Caco-2 (cell line): Measurements from ENCODE around the gene NXN. TPM values are rescaled to one million over a fixed set of nuclear protein-coding genes. Genes with fewer than 3 reads are reported as not detected.

Experiments used
- BruUV-seq: library from RNA; stranded (reverse); fragments of 400-500 nt; replicated peaks from 2 replicates; lab custom pipeline; 2021; lab: Mats Ljungman, UMichigan
- CTCF ChIA-PET: fragments of 300-600 bp; sonication (Branson Sonifier 250); formaldehyde crosslinking; loops from one replicate; lab custom pipeline; 2022; ENCODE audit warnings: antibody characterized with exemption; lab: Charles Lee
- POLR2A ChIA-PET: fragments of 300-600 bp; sonication (Branson Sonifier 250); formaldehyde crosslinking; loops from one replicate; lab custom pipeline; 2022; ENCODE audit warnings: antibody characterized with exemption; lab: Charles Lee
- DNase-seq, 2 experiments: peaks; one replicate each; pipeline versions ENCODE4 v3.0.0 to v3.0.0-alpha.2; 2020 to 2022
- H3K27me3 ChIP-seq: replicated peaks from 2 replicates; pipeline ENCODE4 v1.6.0; 2011; ENCODE audit warnings: low read length; ENCODE audit not compliant: control insufficient read depth, insufficient read depth
- H3K36me3 ChIP-seq: 2 replicates; pipeline ENCODE4 v1.5.1; 2011; ENCODE audit warnings: low read length; ENCODE audit not compliant: control insufficient read depth, insufficient read depth
- H3K4me1 ChIP-seq: fragments of 250-450 bp; sonication (Bioruptor Pico); 2 replicates; pipeline ENCODE4 v1.5.1; 2020; ENCODE audit warnings: mild to moderate bottlenecking
- H3K4me3 ChIP-seq: 2 replicates; pipeline ENCODE4 v1.5.1; 2011; ENCODE audit warnings: low read depth, mild to moderate bottlenecking, control low read depth, low read length
- H3K9me3 ChIP-seq: fragments of 250-450 bp; sonication (Bioruptor Pico); 2 replicates; pipeline ENCODE4 v1.5.1; 2020; ENCODE audit warnings: mild to moderate bottlenecking, moderate library complexity
- H3K27ac Mint-ChIP-seq: one replicate; pipeline ENCODE4 v1.8.0; 2022; ENCODE audit warnings: mixed read lengths; ENCODE audit not compliant: unreplicated experiment
- H3K27me3 Mint-ChIP-seq: one replicate; pipeline ENCODE4 v1.8.0; 2022; ENCODE audit warnings: mixed read lengths; ENCODE audit not compliant: insufficient read depth, unreplicated experiment
- H3K36me3 Mint-ChIP-seq: one replicate; pipeline ENCODE4 v1.8.0; 2022; ENCODE audit warnings: mild to moderate bottlenecking, mixed read lengths; ENCODE audit not compliant: insufficient read depth, unreplicated experiment
- H3K4me1 Mint-ChIP-seq: one replicate; pipeline ENCODE4 v1.8.0; 2022; ENCODE audit warnings: low read depth, mixed read lengths; ENCODE audit not compliant: unreplicated experiment
- H3K4me3 Mint-ChIP-seq: one replicate; pipeline ENCODE4 v1.8.0; 2022; ENCODE audit warnings: mild to moderate bottlenecking, moderate library complexity, mixed read lengths; ENCODE audit not compliant: unreplicated experiment
- H3K9me3 Mint-ChIP-seq: one replicate; pipeline ENCODE4 v1.8.0; 2022; ENCODE audit warnings: mixed read lengths; ENCODE audit not compliant: unreplicated experiment
- CTCF ChIP-seq, 2 experiments: fragments of 200-600 bp in 1 of 2; IDR thresholded peaks; 1 replicate in 1 of 2; 2 replicates in 1 of 2; pipeline versions ENCODE4 v1.5.1 to v1.8.0; 2011 to 2022; ENCODE audit warnings: antibody characterized with exemption in 1 of 2, control low read depth in 1 of 2, inconsistent platforms in 1 of 2, low read depth in 1 of 2, low read length in 1 of 2, mild to moderate bottlenecking in 1 of 2, moderate library complexity in 1 of 2; ENCODE audit not compliant: insufficient read depth in 1 of 2, severe bottlenecking in 1 of 2, unreplicated experiment in 1 of 2
- intact Hi-C: fragments of 100-400 bp; cut with micrococcal nuclease; formaldehyde crosslinking; loops from one replicate; pipeline ENCODE4 v1.10.0; 2022; ENCODE audit not compliant: unreplicated experiment
- total RNA-seq: library from RNA; stranded (reverse); gene quantifications from 2 replicates; pipeline ENCODE4 v1.2.3, GENCODE V29; 2022

Gene NXN
- total RNA-seq, 1 experiment from 2014 or later: 76.7 TPM

DNA sequence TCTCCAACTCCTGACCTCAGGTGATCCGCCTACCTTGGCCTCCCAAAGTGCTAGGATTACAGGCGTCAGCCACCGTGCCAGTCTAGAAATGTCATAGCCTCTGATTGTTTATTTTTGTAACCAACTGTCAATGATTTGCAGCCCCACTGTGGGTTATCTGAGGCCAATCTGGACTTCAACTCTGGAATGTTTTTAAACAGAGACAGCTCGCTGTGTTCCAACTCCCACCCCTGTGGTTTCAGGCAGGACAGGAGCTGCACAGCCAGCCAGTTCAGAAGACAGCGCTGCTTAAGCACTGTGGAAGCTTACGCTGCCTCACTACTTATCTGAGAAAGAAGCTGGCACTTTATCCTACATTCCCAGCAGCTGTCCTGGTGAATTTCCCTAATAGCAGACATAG is 177.9 kb downstream of the NXN start:
- H3K27me3 Mint-ChIP-seq: no peaks in the 10 kb centered on the region
- H3K4me1 Mint-ChIP-seq: no peaks in the 10 kb centered on the region
- DNase-seq: no peak
- no peaks in the 10 kb centered on the region for H3K9me3 ChIP-seq
- no peak overlapping the region for H3K4me3 Mint-ChIP-seq
- H3K27ac Mint-ChIP-seq: no peak overlapping the region
- H3K36me3 Mint-ChIP-seq: peaks cover 9% of the 10 kb centered on the region
- no peaks in the 10 kb centered on the region; the same call in 1 of the 2 replicates for H3K36me3 ChIP-seq
- ChIA-PET POLR2A (no interaction called here), CTCF (interaction anchor here (0.7 kb wide), 1 partner anchor 194 kb away, joined by 3 read pairs; no protein-coding TSS in a partner anchor)
- no peaks in the 10 kb centered on the region for H3K27me3 ChIP-seq
- TF ChIP-seq CTCF (IDR thresholded peaks at IDR 0.05; ENCODE audit: insufficient read depth in 1 of 2, low read depth in 1 of 2, low read length in 1 of 2, severe bottlenecking in 1 of 2, unreplicated experiment in 1 of 2): no peak
- H3K9me3 Mint-ChIP-seq: no peaks in the 10 kb centered on the region
- H3K4me1 ChIP-seq: no peaks in the 10 kb centered on the region
- intact Hi-C loops: no loop called here
- H3K4me3 ChIP-seq: no peak overlapping the region
- no TSS peak for BruUV-seq

DNA sequence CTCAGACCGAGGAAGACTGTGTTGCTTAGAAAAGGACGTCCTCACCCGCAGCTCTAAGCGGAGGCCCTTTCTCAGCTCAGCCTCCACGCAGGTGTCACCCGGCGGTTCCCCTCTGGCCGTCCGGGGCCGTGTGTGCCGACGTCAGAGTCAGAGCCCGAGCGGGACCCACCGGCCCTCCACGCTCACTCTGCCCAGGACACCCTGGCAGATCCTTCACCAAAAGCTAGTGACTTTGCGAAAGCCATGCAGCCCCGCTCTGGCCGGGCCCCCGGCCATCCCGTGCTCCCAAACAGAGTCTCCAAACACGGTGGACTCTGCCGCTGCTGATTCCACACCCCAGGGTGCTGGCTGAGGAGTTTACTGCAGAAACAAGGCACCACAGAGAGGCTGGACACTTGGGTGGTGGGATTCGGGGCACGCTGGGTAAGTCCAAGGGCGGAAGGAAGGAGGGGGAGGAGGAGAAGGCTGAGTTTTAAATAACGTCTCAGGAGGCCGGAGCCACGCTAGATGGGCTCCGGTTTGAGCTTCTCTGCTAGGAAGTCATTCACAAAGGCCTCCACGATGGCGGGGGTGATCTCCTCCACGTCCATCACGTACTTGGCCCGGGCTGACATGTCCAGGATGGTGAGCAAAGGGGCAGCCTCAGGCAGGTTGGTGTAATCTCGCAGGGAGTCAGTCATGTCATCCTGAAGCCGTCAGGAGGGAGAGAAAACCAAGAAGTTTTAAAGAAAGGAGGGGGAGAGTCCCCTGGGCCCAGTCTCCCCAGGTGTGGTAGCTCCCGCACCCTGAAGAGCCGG is 178.9 kb downstream of the NXN start:
- no peak for TF ChIP-seq CTCF (IDR thresholded peaks at IDR 0.05; ENCODE audit: insufficient read depth in 1 of 2, low read depth in 1 of 2, low read length in 1 of 2, severe bottlenecking in 1 of 2, unreplicated experiment in 1 of 2)
- no peak for DNase-seq
- Mint-ChIP-seq H3K9me3 (no peaks in the 10 kb centered on the region), H3K4me1 (no peaks in the 10 kb centered on the region), H3K27me3 (no peaks in the 10 kb centered on the region), H3K36me3 (peaks cover 16% of the 10 kb centered on the region), H3K4me3 (no peak overlapping the region), H3K27ac (no peak overlapping the region)
- Histone ChIP-seq H3K36me3 (no peaks in the 10 kb centered on the region; the same call in 1 of the 2 replicates), H3K27me3 (no peaks in the 10 kb centered on the region), H3K9me3 (no peaks in the 10 kb centered on the region), H3K4me3 (no peak overlapping the region), H3K4me1 (no peaks in the 10 kb centered on the region)
- ChIA-PET CTCF (no interaction called here), POLR2A (no interaction called here)
- BruUV-seq: no TSS peak
- intact Hi-C loops: no loop called here

- Mint-ChIP-seq H3K27ac (no peak overlapping the region), H3K36me3 (peaks cover 20% of the 10 kb centered on the region), H3K27me3 (no peaks in the 10 kb centered on the region), H3K4me3 (no peak overlapping the region), H3K9me3 (no peaks in the 10 kb centered on the region), H3K4me1 (no peaks in the 10 kb centered on the region)
- POLR2A ChIA-PET: interaction anchor here (0.6 kb wide), 1 partner anchor 181 kb away, joined by 5 read pairs; no protein-coding TSS in a partner anchor
- no peaks in the 10 kb centered on the region for H3K4me1 ChIP-seq
- H3K36me3 ChIP-seq: no peaks in the 10 kb centered on the region; the same call in 1 of the 2 replicates
- intact Hi-C loops: no loop called here
- no peak overlapping the region for H3K4me3 ChIP-seq
- TF ChIP-seq CTCF (IDR thresholded peaks at IDR 0.05; ENCODE audit: insufficient read depth in 1 of 2, low read depth in 1 of 2, low read length in 1 of 2, severe bottlenecking in 1 of 2, unreplicated experiment in 1 of 2): no peak
- H3K9me3 ChIP-seq: no peaks in the 10 kb centered on the region
- no peak for DNase-seq
- no peaks in the 10 kb centered on the region for H3K27me3 ChIP-seq
- no TSS peak for BruUV-seq
- CTCF ChIA-PET: no interaction called here
Measured at GRCh38 chr17:799261-799660, 180.3 kb downstream of the NXN start.
